Vagina (tissue), 2 donors: ENCODE data around the gene ROCK1. TPM values are rescaled to one million over a fixed set of nuclear protein-coding genes. Genes with fewer than 3 reads are reported as not detected.

ENCODE experiments used
- DNase-seq, 2 donors: peaks; one replicate each; pipeline ENCODE4 v3.0.0-alpha.2; 2017; ENCODE audit errors: extremely low spot score in 2 of 2
- H3K27ac ChIP-seq: fragments of 200-600 bp; sonication (generic); one replicate; pipeline ENCODE4 v1.5.1; 2019
- H3K27me3 ChIP-seq: fragments of 200-600 bp; sonication (generic); one replicate; pipeline ENCODE4 v1.5.1; 2019
- H3K36me3 ChIP-seq, 2 donors: fragments of 200-600 bp; sonication (generic); one replicate each; pipeline ENCODE4 v1.5.1; 2017 to 2019
- H3K4me1 ChIP-seq: fragments of 200-600 bp; sonication (generic); one replicate; pipeline ENCODE4 v1.5.1; 2019
- H3K4me3 ChIP-seq, 2 donors: fragments of 200-600 bp; sonication (generic); 1 replicate in 1 of 2; 2 replicates in 1 of 2; pipeline ENCODE4 v1.5.1; 2016 to 2019
- H3K9me3 ChIP-seq: fragments of 200-600 bp; sonication (generic); one replicate; pipeline ENCODE4 v1.5.1; 2019
- POLR2A ChIP-seq, 2 donors: fragments of 450-650 bp; IDR thresholded peaks; one replicate each; pipeline ENCODE4 v1.6.1; 2017; ENCODE audit warnings: antibody characterized with exemption in 2 of 2, mild to moderate bottlenecking in 2 of 2, moderate library complexity in 2 of 2
- POLR2AphosphoS5 ChIP-seq, 2 donors: sonication (generic); formaldehyde crosslinking; IDR thresholded peaks; one replicate each; pipeline ENCODE4 v1.9.0; 2017; ENCODE audit warnings: antibody characterized with exemption in 2 of 2, mild to moderate bottlenecking in 2 of 2, low read depth in 1 of 2; ENCODE audit not compliant: insufficient read depth in 1 of 2
- intact Hi-C: fragments of 100-400 bp; cut with DNase I; formaldehyde crosslinking; loops from one replicate; pipeline ENCODE4 v1.15.1; 2023
- total RNA-seq: library from RNA; depleted of rRNA; stranded (reverse); fragments of >200 nt; gene quantifications from one replicate; pipeline ENCODE4 v1.2.3, GENCODE V29; 2016
- TF ChIP-seq, protein P1 (sequence below), 3 experiments: fragments of 450-650 bp in 2 of 3; fragments of 200-600 bp in 1 of 3; sonication (generic) in 1 of 3; IDR thresholded peaks; one replicate each; pipeline ENCODE4 v1.5.1; 2017 to 2019; ENCODE audit warnings: antibody characterized with exemption in 3 of 3, mild to moderate bottlenecking in 2 of 3, moderate library complexity in 2 of 3

The ROCK1 gene
- total RNA-seq, 1 donor from 2014 or later = 39.0 TPM

DNA sequence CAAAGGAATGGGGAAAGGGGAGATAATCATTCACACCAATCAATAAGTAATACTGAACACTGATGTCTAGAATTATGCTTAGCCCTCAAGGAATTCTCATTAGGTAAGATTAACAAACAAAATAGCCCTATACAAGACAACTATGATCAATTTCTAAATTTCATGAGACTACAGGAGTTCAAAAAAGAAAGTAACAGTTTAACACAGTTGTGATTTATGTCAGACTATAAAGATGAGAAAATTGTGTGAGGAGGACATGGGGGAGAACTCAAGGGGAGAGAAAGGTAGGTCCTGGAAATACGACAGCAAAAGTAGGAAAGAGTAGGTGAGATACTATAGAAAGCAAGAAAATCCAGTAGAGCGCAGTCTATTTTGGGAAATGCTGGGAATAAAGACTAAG lies 14.9 kb downstream of the ROCK1 start:
- TF ChIP-seq POLR2AphosphoS5 (IDR thresholded peaks at IDR 0.05; ENCODE audit: insufficient read depth in 1 of 2, low read depth in 1 of 2) (no peak), POLR2A (IDR thresholded peaks at IDR 0.05) (no peak)
- TF ChIP-seq, protein P1, sequence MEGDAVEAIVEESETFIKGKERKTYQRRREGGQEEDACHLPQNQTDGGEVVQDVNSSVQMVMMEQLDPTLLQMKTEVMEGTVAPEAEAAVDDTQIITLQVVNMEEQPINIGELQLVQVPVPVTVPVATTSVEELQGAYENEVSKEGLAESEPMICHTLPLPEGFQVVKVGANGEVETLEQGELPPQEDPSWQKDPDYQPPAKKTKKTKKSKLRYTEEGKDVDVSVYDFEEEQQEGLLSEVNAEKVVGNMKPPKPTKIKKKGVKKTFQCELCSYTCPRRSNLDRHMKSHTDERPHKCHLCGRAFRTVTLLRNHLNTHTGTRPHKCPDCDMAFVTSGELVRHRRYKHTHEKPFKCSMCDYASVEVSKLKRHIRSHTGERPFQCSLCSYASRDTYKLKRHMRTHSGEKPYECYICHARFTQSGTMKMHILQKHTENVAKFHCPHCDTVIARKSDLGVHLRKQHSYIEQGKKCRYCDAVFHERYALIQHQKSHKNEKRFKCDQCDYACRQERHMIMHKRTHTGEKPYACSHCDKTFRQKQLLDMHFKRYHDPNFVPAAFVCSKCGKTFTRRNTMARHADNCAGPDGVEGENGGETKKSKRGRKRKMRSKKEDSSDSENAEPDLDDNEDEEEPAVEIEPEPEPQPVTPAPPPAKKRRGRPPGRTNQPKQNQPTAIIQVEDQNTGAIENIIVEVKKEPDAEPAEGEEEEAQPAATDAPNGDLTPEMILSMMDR (IDR thresholded peaks at IDR 0.05) = no peak
- H3K36me3 ChIP-seq = no peaks in the 10 kb centered on the region
- intact Hi-C loops = no loop called here
- no peak for DNase-seq
- no peak overlapping the region for H3K27ac ChIP-seq
- peaks cover 56% of the 10 kb centered on the region for H3K4me1 ChIP-seq
- no peaks in the 10 kb centered on the region for H3K9me3 ChIP-seq
- no peaks in the 10 kb centered on the region for H3K27me3 ChIP-seq
- H3K4me3 ChIP-seq = no peak overlapping the region

DNA sequence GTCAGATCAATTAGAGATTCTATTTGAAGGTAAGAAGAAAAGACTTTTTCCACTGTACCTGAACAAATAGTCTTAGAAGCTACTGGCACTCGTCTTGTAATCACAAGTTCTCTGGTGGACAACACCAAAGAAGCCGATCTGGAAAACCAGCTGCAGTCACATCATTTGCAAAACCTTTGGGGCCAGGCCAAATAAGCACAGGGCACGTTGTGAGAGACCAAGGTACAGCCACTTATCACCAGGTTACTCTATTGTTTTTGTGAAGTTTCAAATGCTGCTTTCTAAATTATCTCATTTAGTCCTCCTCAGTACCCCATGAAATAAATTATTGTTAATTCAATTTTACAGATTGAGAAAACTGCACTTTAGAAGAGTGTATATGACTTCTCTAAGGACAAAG lies 18.5 kb downstream of the ROCK1 start:
- Histone ChIP-seq H3K4me3 (no peak overlapping the region), H3K36me3 (no peaks in the 10 kb centered on the region), H3K27me3 (no peaks in the 10 kb centered on the region), H3K4me1 (peaks cover 37% of the 10 kb centered on the region), H3K9me3 (no peaks in the 10 kb centered on the region), H3K27ac (no peak overlapping the region)
- intact Hi-C loops = no loop called here
- DNase-seq = no peak
- no peak for TF ChIP-seq POLR2A (IDR thresholded peaks at IDR 0.05)
- TF ChIP-seq POLR2AphosphoS5 (IDR thresholded peaks at IDR 0.05; ENCODE audit: insufficient read depth in 1 of 2, low read depth in 1 of 2) = no peak

DNA sequence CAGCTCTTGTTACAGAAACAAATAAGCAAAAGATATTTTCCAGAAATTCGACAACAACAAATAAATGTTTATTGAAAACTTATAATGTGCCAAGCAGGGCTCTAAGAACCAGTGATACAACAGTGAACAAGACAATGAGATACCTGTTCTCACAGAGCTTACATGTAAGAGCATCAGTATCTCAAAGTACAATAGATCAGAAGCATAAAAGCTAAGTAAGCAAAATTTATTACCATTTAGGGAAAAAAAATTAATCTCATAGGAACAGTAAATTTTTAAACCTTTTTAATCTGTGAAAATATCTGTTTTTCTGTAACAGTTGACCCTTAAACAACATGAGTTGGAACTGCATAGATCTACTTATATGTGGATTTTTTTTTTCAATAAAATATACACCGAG lies 20.9 kb downstream of the ROCK1 start:
- Histone ChIP-seq H3K36me3 (no peaks in the 10 kb centered on the region), H3K4me3 (no peak overlapping the region), H3K27me3 (no peaks in the 10 kb centered on the region), H3K9me3 (no peaks in the 10 kb centered on the region), H3K4me1 (peaks cover 17% of the 10 kb centered on the region), H3K27ac (no peak overlapping the region)
- intact Hi-C loops = no loop called here
- DNase-seq = no peak
- TF ChIP-seq POLR2A (IDR thresholded peaks at IDR 0.05) (no peak), POLR2AphosphoS5 (IDR thresholded peaks at IDR 0.05; ENCODE audit: insufficient read depth in 1 of 2, low read depth in 1 of 2) (no peak)
- TF ChIP-seq, protein P1 (IDR thresholded peaks at IDR 0.05) = no peak

DNA sequence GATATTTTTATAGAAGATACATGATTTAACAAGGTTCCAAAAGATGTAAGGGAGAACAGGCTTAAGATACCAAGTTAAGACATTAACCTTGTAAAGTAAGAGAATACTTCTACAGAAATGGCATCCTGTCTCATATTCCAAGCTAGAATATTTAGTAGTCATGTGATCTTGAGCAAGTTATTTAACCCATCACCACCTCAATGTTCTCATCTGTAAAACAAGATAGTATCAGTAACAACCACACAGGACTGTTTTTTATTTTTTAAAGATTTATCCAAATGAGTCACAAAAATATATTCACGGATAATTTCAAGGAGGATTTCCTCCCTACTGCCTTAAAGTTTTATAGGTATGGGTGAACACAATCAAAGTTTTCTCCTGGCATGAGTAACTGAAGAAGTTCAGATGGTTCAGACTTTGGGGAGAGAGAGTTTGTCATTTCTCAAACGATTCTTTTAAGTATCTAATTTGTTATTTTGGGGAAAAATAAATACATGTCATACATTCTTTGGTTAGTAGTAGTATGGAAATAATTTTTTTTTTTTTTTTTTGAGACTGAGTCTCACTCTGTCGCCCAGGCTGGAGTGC lies 25.9 kb downstream of the ROCK1 start:
- peaks cover 8% of the 10 kb centered on the region for H3K4me1 ChIP-seq
- intact Hi-C loops = no loop called here
- TF ChIP-seq POLR2A (IDR thresholded peaks at IDR 0.05) = no peak
- TF ChIP-seq, protein P1 (IDR thresholded peaks at IDR 0.05) = no peak
- no peak for TF ChIP-seq POLR2AphosphoS5 (IDR thresholded peaks at IDR 0.05; ENCODE audit: insufficient read depth in 1 of 2, low read depth in 1 of 2)
- no peak for DNase-seq
- H3K9me3 ChIP-seq = no peaks in the 10 kb centered on the region
- H3K27me3 ChIP-seq = no peaks in the 10 kb centered on the region
- H3K27ac ChIP-seq = no peak overlapping the region
- H3K4me3 ChIP-seq = no peak overlapping the region
- no peaks in the 10 kb centered on the region for H3K36me3 ChIP-seq

DNA sequence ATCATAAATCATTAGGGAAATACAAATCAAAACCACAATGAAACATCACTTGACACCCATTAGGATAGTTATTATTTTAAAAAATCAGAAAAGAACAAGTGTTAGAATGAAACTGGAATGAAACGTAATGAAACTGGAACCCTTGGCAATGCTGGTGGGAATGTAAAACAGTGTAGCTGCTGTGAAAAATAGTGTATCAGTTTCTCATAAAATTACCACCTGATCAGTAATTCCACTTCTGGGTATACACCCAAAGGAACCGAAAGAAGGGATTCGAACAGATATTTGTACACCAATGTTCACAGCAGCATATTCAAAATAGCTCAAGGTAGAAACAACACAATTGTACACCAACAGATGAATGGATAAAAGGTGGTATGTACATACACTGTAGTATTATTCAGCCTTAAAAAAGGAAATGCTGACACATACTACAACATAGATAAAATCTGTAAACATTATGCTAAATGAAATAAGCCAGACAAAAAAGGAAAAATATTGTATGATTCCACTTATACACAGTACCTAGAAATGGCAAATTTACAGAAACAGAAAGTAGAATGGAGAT lies 27.0 kb downstream of the ROCK1 start:
- H3K4me3 ChIP-seq = no peak overlapping the region
- no peak overlapping the region for H3K27ac ChIP-seq
- no peaks in the 10 kb centered on the region for H3K27me3 ChIP-seq
- DNase-seq = no peak
- H3K36me3 ChIP-seq = no peaks in the 10 kb centered on the region
- intact Hi-C loops = no loop called here
- no peaks in the 10 kb centered on the region for H3K9me3 ChIP-seq
- TF ChIP-seq POLR2A (IDR thresholded peaks at IDR 0.05) = no peak
- TF ChIP-seq POLR2AphosphoS5 (IDR thresholded peaks at IDR 0.05; ENCODE audit: insufficient read depth in 1 of 2, low read depth in 1 of 2) = no peak
- TF ChIP-seq, protein P1 (IDR thresholded peaks at IDR 0.05) = no peak
- peaks cover 8% of the 10 kb centered on the region for H3K4me1 ChIP-seq
